ENCODE measurements around the gene ACOT7.

ACOT7 gene

DNA sequence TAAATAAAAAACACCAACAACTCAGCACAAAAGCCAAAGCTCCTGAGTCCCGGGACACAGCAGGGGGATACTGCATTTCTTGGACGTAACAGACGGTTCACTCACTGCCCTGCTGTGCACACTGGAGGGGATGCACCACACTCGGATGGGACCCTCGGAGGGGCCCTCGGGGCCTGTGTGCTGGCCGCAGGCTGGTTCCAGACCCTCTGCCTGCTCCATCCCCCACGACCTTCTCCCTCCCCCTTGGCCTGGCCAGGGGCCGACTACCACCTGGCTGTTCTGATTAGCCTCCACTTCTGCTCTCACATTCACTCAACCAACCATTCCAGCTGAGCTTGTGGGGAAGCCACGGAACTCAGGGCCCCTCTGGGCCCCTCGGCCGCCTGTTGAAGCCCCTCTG, 64.9 kb downstream of the ACOT7 start:
- Histone ChIP-seq H3K4me3 (IDR thresholded peaks at IDR 0.05; ENCODE audit: insufficient read depth, low read depth, low read length) (no peak overlapping the region), H3K4me1 (ENCODE audit: low read depth, poor library complexity, severe bottlenecking) (no peaks in the 10 kb centered on the region), H3K79me2 (ENCODE audit: insufficient read depth, low read depth) (no peaks in the 10 kb centered on the region), H3K9ac (no peak overlapping the region), H3K36me3 (ENCODE audit: insufficient read depth) (no peaks in the 10 kb centered on the region), H2AFZ (ENCODE audit: low read depth) (no peak overlapping the region), H4K20me1 (ENCODE audit: insufficient read depth) (no peaks in the 10 kb centered on the region), H3K27ac (no peak overlapping the region), H3K4me2 (no peak overlapping the region), H3K27me3 (ENCODE audit: insufficient read depth, low read depth) (no peaks in the 10 kb centered on the region)
- TF ChIP-seq, protein P1, sequence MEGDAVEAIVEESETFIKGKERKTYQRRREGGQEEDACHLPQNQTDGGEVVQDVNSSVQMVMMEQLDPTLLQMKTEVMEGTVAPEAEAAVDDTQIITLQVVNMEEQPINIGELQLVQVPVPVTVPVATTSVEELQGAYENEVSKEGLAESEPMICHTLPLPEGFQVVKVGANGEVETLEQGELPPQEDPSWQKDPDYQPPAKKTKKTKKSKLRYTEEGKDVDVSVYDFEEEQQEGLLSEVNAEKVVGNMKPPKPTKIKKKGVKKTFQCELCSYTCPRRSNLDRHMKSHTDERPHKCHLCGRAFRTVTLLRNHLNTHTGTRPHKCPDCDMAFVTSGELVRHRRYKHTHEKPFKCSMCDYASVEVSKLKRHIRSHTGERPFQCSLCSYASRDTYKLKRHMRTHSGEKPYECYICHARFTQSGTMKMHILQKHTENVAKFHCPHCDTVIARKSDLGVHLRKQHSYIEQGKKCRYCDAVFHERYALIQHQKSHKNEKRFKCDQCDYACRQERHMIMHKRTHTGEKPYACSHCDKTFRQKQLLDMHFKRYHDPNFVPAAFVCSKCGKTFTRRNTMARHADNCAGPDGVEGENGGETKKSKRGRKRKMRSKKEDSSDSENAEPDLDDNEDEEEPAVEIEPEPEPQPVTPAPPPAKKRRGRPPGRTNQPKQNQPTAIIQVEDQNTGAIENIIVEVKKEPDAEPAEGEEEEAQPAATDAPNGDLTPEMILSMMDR (conservative IDR thresholded peaks at IDR 0.05; ENCODE audit: low read depth, low read length) = no peak

DNA sequence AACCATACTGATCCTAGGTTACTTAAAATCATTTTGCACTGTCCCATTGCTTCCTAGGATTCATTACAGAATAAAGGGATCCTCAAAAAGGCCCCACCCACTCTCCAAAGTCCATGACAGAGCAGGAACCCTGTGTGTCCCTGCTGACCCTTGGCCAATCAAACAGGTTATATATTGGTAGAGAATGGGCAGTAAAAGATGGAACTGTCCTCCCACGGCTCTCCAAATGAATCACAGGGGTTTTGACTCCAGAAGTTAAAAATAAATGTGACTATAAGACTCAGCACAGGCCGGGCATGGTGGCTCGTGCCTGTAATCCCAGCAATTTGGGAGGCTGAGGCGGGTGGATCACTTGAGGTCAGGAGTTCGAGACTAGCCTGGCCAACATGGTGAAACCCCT, 65.5 kb downstream of the ACOT7 start:
- TF ChIP-seq, protein P1 (conservative IDR thresholded peaks at IDR 0.05; ENCODE audit: low read depth, low read length) = no peak
- Histone ChIP-seq H3K79me2 (ENCODE audit: insufficient read depth, low read depth) (no peaks in the 10 kb centered on the region), H3K4me3 (IDR thresholded peaks at IDR 0.05; ENCODE audit: insufficient read depth, low read depth, low read length) (no peak overlapping the region), H2AFZ (ENCODE audit: low read depth) (no peak overlapping the region), H3K4me2 (no peak overlapping the region), H4K20me1 (ENCODE audit: insufficient read depth) (no peaks in the 10 kb centered on the region), H3K27me3 (ENCODE audit: insufficient read depth, low read depth) (no peaks in the 10 kb centered on the region), H3K36me3 (ENCODE audit: insufficient read depth) (no peaks in the 10 kb centered on the region), H3K4me1 (ENCODE audit: low read depth, poor library complexity, severe bottlenecking) (no peaks in the 10 kb centered on the region), H3K27ac (no peak overlapping the region), H3K9ac (no peak overlapping the region)

DNA sequence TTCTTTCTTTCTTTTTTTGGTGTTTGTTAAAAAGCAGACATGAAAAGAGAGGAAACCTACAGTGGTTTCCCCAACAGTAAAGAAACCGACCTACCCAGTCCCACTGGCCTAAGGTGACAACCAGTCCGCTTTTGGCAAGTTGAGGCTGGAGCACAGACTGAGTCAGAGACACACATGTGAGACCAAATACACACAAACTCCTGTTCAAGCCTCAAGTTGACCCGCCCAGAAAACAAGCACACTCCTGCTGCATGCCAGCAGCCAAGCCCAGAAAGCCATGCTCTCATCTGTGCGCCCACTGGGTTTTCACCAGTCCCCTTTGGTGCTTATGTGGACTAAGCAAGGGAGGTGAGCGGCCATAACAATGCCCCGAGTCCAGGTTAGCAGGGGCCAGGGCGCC, 68.1 kb downstream of the ACOT7 start:
- Histone ChIP-seq H3K4me1 (ENCODE audit: low read depth, poor library complexity, severe bottlenecking) (no peaks in the 10 kb centered on the region), H3K79me2 (ENCODE audit: insufficient read depth, low read depth) (no peaks in the 10 kb centered on the region), H2AFZ (ENCODE audit: low read depth) (no peak overlapping the region), H4K20me1 (ENCODE audit: insufficient read depth) (no peaks in the 10 kb centered on the region), H3K27ac (no peak overlapping the region), H3K27me3 (ENCODE audit: insufficient read depth, low read depth) (no peaks in the 10 kb centered on the region), H3K9ac (no peak overlapping the region), H3K4me2 (no peak overlapping the region), H3K36me3 (ENCODE audit: insufficient read depth) (no peaks in the 10 kb centered on the region), H3K4me3 (IDR thresholded peaks at IDR 0.05; ENCODE audit: insufficient read depth, low read depth, low read length) (no peak overlapping the region)
- TF ChIP-seq, protein P1 (conservative IDR thresholded peaks at IDR 0.05; ENCODE audit: low read depth, low read length) = no peak

DNA sequence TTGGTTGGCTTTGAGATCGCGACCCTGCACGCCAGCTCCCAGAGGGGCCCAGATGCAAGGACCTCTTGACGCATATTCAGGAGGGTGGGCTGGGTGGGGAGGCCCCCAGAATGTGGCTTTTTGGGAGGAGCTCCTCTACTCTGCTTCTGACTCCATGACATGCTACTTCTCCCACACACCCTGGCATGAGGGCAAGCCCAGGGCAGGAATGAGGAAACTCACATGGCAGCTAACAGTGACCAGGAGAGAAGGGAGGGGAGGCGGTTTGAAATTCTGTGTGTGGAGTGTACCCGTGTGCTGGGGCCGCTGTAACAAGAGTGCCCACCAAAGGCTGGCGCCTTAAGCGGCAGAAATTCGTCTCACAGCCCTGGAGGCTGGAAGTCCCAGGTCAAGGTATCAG, 71.4 kb downstream of the ACOT7 start:
- no peaks in the 10 kb centered on the region for H3K79me2 ChIP-seq (ENCODE audit: insufficient read depth, low read depth)
- TF ChIP-seq, protein P1 (conservative IDR thresholded peaks at IDR 0.05; ENCODE audit: low read depth, low read length) = no peak
- H3K27ac ChIP-seq = no peak overlapping the region
- H3K4me1 ChIP-seq (ENCODE audit: low read depth, poor library complexity, severe bottlenecking) = no peaks in the 10 kb centered on the region
- no peak overlapping the region for H2AFZ ChIP-seq (ENCODE audit: low read depth)
- H3K36me3 ChIP-seq (ENCODE audit: insufficient read depth) = no peaks in the 10 kb centered on the region
- no peak overlapping the region for H3K4me3 ChIP-seq (IDR thresholded peaks at IDR 0.05; ENCODE audit: insufficient read depth, low read depth, low read length)
- H3K27me3 ChIP-seq (ENCODE audit: insufficient read depth, low read depth) = no peaks in the 10 kb centered on the region
- H3K4me2 ChIP-seq = no peak overlapping the region
- no peak overlapping the region for H3K9ac ChIP-seq
- H4K20me1 ChIP-seq (ENCODE audit: insufficient read depth) = no peaks in the 10 kb centered on the region

DNA sequence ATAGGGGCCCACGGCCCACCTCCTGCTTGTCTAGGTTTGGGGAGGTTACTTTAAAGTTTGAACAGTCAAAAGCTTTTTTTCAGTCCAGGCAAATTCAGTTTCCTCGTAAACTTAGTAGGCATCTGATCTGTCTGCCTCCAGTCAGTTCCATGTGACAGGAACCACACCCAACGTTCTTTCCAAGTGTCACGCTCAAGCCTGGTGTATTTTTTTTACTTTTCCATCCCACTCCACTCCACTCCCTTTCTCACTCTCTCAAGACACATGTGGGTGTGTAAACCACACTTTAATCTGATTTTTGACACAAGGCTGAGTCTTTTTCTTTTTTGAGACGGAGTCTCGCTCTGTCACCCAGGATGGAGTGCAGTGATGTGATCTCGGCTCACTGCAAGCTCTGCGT, 72.4 kb downstream of the ACOT7 start:
- H3K9ac ChIP-seq = no peak overlapping the region
- H3K27ac ChIP-seq = no peak overlapping the region
- no peaks in the 10 kb centered on the region for H4K20me1 ChIP-seq (ENCODE audit: insufficient read depth)

More for the DNA sequence above, 72.4 kb downstream of the ACOT7 start:
- H2AFZ ChIP-seq (ENCODE audit: low read depth) = no peak overlapping the region
- H3K27me3 ChIP-seq (ENCODE audit: insufficient read depth, low read depth) = no peaks in the 10 kb centered on the region
- no peak overlapping the region for H3K4me3 ChIP-seq (IDR thresholded peaks at IDR 0.05; ENCODE audit: insufficient read depth, low read depth, low read length)
- TF ChIP-seq, protein P1 (conservative IDR thresholded peaks at IDR 0.05; ENCODE audit: low read depth, low read length) = no peak
- no peaks in the 10 kb centered on the region for H3K79me2 ChIP-seq (ENCODE audit: insufficient read depth, low read depth)
- H3K4me1 ChIP-seq (ENCODE audit: low read depth, poor library complexity, severe bottlenecking) = no peaks in the 10 kb centered on the region
- no peaks in the 10 kb centered on the region for H3K36me3 ChIP-seq (ENCODE audit: insufficient read depth)
- no peak overlapping the region for H3K4me2 ChIP-seq
